NB4 (cell line): ENCODE results near the gene ZMYND8.

ENCODE experiments used
- CTCF ChIP-seq: IDR thresholded peaks from one replicate; pipeline ENCODE4 v1.5.1; 2012; ENCODE audit warnings: low read depth, low read length
- MAX ChIP-seq: IDR thresholded peaks from 2 replicates; pipeline ENCODE4 v1.6.1; 2011; ENCODE audit warnings: low read depth, low read length
- POLR2A ChIP-seq: IDR thresholded peaks from 2 replicates; pipeline ENCODE4 v1.6.1; 2011; ENCODE audit warnings: mild to moderate bottlenecking; ENCODE audit not compliant: insufficient read length; ENCODE audit errors: extremely low read depth

- TF ChIP-seq POLR2A (no peak), CTCF (no peak), MAX (no peak)
Measured at GRCh38 chr20:47160240-47160639, 196.3 kb downstream of the ZMYND8 start.
